ENCODE results near the gene FOXL1. TPM values are rescaled to one million over a fixed set of nuclear protein-coding genes. Genes with fewer than 3 reads are reported as not detected.

Gene FOXL1
- total and polyA plus RNA-seq, 12 donors = 0.40 to 1.9 (median 0.84) TPM

DNA sequence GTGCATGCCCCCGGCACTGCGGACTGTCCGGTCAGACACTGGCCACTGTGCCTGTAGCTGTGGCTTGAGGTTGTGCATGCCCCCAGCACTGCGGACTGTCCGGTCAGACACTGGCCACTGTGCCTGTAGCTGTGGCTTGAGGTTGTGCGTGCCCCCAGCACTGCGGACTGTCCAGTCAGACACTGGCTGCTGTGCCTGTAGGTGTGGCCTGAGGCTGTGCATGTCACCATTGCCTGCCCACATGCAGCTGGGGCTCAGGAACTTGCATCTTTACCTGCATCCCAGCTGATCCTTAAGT is 28.5 kb upstream of the FOXL1 start:
- DNase-seq (no peak), ATAC-seq (no peak)
- no peaks in the 10 kb centered on the region for H3K27me3 ChIP-seq
- WGBS, 2 donors = 98 to 99% methylated on average over 7 of the region's 7 CpGs
- H3K36me3 ChIP-seq = peaks cover 0 to 74% (median 4%) of the 10 kb centered on the region in 9 donors
- H3K4me3 ChIP-seq = no peak overlapping the region
- H3K4me1 ChIP-seq = peaks cover 0 to 36% (median 11%) of the 10 kb centered on the region in 9 donors
- H3K9me3 ChIP-seq = no peaks in the 10 kb centered on the region
- intact Hi-C loops (cut with DNase I) = no loop called here
- TF ChIP-seq, protein P1, sequence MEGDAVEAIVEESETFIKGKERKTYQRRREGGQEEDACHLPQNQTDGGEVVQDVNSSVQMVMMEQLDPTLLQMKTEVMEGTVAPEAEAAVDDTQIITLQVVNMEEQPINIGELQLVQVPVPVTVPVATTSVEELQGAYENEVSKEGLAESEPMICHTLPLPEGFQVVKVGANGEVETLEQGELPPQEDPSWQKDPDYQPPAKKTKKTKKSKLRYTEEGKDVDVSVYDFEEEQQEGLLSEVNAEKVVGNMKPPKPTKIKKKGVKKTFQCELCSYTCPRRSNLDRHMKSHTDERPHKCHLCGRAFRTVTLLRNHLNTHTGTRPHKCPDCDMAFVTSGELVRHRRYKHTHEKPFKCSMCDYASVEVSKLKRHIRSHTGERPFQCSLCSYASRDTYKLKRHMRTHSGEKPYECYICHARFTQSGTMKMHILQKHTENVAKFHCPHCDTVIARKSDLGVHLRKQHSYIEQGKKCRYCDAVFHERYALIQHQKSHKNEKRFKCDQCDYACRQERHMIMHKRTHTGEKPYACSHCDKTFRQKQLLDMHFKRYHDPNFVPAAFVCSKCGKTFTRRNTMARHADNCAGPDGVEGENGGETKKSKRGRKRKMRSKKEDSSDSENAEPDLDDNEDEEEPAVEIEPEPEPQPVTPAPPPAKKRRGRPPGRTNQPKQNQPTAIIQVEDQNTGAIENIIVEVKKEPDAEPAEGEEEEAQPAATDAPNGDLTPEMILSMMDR (IDR thresholded peaks at IDR 0.05) = no peak
- no peak overlapping the region for H3K27ac ChIP-seq

DNA sequence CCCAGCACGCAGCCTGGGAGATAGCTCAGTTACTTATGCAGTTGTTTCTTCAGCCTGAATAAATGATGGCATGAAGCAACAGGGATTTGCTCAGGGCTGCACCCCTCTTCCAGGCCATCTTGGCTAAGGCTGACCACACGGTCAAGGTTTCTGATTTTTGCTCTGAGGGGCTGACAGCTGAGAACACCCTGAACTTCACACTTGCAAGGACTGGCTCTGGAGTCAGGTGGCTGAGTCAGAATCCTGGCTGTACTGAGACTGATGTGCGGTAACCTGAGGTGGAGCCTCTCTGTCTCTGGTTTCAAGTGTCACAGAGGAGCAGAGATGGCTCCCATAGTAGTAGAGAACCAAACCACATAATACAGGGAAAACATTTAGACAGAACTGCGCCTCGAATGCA is 28.1 kb upstream of the FOXL1 start:
- 94 to 96% methylated on average over 5 of the region's 5 CpGs for WGBS, 2 donors
- no peak overlapping the region for H3K27ac ChIP-seq
- no peak for DNase-seq
- peaks cover 0 to 70% (median 4%) of the 10 kb centered on the region in 9 donors for H3K36me3 ChIP-seq
- no peak for ATAC-seq
- no peaks in the 10 kb centered on the region for H3K27me3 ChIP-seq
- no peak overlapping the region for H3K4me3 ChIP-seq
- no peaks in the 10 kb centered on the region for H3K9me3 ChIP-seq
- H3K4me1 ChIP-seq = peaks cover 0 to 36% (median 12%) of the 10 kb centered on the region in 9 donors
- intact Hi-C loops (cut with DNase I) = no loop called here
- TF ChIP-seq, protein P1 (IDR thresholded peaks at IDR 0.05) = no peak

DNA sequence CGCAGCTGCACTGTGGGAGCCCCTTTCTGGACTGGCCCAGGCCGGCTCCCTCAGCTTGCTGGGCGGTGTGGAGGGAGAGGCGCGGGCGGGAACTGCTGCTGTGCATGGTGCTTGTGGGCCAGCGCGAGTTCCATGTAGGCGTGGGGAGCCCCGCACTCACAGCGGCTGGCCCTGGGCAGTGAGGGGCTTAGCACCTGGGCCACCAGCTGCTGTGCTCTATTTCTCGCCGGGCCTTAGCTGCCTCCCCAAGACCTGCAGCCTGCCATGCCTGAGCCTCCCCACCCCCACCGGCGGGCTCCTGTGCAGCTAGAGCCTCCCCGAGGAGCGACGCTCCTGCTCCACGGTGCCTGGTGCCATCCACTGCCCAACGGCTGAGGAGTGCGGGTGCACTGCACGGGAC is 25.0 kb upstream of the FOXL1 start:
- H3K4me1 ChIP-seq = peaks cover 0 to 22% (median 12%) of the 10 kb centered on the region in 9 donors
- H3K27ac ChIP-seq = no peak overlapping the region

DNA sequence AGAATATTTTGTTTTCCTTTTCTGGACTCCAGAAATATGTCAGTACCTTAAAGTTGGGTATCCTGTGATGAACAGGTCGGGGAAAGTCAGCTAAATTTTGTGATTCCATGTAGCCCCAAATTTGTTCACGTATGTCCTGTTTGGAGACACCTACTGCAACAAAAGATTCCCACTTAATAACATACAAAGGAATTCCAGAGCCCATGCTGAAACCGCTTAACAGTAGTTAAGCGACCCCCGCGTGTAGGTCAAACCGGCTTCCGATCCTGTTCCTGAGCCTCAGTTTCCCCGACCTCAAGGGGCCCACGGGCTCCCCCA is 23.8 kb upstream of the FOXL1 start:
- TF ChIP-seq, protein P1 (IDR thresholded peaks at IDR 0.05) = no peak
- Histone ChIP-seq H3K36me3 (peaks cover 0 to 27% (median 0%) of the 10 kb centered on the region in 9 donors), H3K4me1 (peaks cover 0 to 22% (median 12%) of the 10 kb centered on the region in 9 donors), H3K4me3 (peak overlapping the region; percentile 68 to 99 (median 88)), H3K27me3 (peaks cover 0 to 17% (median 7%) of the 10 kb centered on the region in 7 donors), H3K9me3 (no peaks in the 10 kb centered on the region), H3K27ac (peak overlapping the region; percentile 14 to 96 (median 90))
- DNase-seq (no peak), ATAC-seq (peak in 3 of 8 donors; percentile 2 to 7 (median 3))
- intact Hi-C loops (cut with DNase I) = no loop called here
- 6 to 8% methylated on average over 10 of the region's 10 CpGs for WGBS, 2 donors

More for the DNA sequence above, 25.0 kb upstream of the FOXL1 start:
- ATAC-seq (no peak), DNase-seq (no peak)
- TF ChIP-seq, protein P1 (IDR thresholded peaks at IDR 0.05) = no peak
- Histone ChIP-seq H3K27me3 (peaks cover 0 to 9% (median 0%) of the 10 kb centered on the region in 7 donors), H3K4me3 (no peak overlapping the region), H3K9me3 (no peaks in the 10 kb centered on the region), H3K36me3 (peaks cover 0 to 39% (median 0%) of the 10 kb centered on the region in 9 donors)
- intact Hi-C loops (cut with DNase I) = no loop called here
- 96 to 98% methylated on average over 22 of the region's 22 CpGs for WGBS, 2 donors

All from heart right ventricle (tissue), 16 donors.